HG03066 (cell line): ENCODE data around the gene RNF130.

Source experiments
- ATAC-seq: cut with Tn5 transposase; IDR thresholded peaks from one replicate; pipeline ENCODE4 v1.9.1; 2021; ENCODE audit warnings: low read depth; ENCODE audit not compliant: unreplicated experiment

The RNF130 gene, protein sequence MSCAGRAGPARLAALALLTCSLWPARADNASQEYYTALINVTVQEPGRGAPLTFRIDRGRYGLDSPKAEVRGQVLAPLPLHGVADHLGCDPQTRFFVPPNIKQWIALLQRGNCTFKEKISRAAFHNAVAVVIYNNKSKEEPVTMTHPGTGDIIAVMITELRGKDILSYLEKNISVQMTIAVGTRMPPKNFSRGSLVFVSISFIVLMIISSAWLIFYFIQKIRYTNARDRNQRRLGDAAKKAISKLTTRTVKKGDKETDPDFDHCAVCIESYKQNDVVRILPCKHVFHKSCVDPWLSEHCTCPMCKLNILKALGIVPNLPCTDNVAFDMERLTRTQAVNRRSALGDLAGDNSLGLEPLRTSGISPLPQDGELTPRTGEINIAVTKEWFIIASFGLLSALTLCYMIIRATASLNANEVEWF

DNA sequence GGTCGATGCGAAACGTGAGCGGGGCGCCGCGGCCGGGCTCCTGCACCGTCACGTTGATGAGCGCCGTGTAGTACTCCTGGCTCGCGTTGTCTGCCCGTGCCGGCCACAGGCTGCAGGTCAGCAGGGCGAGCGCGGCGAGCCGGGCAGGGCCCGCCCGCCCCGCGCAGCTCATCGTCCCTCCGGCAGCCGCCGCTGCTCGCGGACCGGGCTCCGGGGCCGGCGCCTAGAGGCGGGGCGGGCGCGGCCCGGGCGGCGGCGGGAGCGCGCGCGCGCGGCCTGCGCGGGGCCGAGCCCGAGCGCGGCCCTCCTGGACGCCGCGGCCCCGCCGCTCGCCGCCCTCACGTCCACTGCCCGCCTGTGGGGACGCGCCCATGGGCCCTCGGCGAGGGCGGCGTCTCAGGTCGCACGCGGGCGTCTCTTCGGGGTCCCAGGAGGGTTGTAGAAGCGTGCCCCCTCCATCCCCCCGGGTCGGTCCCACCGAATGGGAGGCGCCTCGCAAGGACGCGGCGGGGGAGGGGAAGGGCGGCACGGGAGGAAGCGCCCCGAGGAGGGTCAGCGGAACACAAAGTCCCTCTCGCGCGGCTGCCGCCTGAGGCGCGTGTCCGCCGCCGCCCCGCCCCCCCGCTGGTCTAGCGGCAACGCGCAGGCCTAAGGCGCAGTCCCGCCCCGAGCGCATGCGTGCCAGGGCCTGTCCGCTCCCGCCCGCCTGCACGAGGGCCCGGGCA lies at the start of gene RNF130:
Gene RNF130, minus strand, starts transcription at position 229 of the 725 bp plus-strand sequence. Its CDS starts 57 bp downstream, at position 172.
- no peak for ATAC-seq

DNA sequence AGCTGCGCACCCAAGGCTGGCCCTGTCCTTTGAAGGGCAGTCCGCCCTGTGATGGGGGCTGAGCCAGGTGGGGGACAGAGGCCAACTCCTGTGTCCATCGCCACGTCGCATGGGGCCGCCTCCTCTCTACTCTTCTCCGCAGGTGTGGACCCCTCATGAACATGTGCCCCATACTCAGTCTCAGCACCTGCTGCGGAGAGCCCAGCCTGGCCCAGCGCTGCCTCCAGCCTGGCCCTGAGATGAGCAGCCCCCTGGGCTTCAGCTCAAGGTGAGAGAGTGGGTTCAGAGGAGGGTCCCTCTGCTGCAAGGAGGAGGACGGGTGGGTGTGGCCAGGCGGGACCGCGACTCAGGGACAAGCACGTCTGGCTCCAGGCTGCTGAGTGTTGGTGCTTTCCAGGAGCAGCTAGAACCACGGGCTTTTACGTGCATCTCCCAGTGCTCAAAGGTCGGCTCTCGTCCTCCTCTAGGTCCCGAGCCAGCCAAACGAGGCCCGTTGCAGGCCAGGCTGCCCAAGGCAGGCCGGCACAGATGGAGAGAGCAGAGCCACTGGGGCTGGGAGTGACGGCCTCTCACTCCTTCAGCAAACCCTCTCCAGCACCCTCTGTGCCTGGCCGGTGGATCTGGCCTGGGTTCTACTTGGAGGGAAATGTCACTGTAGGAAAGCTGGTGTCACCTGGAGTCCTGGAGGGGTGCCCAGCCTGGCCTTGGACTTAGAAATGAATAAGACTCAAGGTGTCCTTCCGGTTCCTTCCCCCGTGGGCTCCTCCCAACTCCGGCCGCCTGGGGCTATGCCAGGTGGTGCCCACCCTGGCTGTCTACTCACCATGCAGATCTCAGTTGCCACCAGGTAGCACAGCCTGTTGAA lies 48.9 kb upstream of the RNF130 start:
- ATAC-seq: no peak

DNA sequence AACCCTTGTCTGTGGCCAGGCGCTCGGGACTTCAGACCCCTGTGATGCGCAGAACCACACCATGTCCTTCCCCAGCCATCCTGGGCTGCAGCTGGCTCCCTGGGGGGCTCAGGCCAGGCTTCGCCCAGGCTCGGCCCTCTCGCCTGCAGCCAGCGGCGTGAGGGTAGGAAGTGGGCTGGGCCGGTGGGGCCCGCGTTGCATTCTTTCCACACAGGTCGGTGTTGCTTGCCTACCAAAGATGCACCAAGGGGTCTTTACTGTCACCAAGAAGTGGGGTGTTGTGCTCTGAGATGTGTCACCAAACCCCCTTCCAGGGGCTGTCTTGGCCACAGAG lies 48.3 kb upstream of the RNF130 start:
- no peak for ATAC-seq

- no peak for ATAC-seq
These were observed 47.7 kb upstream of the RNF130 start for GRCh38 chr5:180119031-180119902.

DNA sequence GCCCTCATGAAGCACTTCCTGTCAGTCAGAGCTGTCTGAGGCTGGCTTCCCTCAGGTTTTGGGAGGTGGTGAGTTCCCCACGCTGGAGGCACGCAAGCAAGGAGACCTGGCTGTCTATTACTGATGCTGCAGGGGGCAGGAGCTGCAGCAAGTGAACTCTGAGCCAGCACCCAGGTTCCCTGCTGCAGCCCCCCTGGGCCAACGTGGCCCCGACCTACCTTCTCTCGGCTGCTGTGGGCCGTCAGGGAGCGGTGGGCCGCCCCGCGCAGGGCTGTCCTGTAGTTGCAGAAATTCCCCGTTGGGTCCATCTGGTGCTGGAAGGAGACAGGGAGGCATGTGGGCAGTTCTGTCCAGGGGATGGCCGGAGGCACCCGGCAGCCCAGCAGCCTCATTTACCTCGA lies 46.8 kb upstream of the RNF130 start:
- ATAC-seq: no peak

DNA sequence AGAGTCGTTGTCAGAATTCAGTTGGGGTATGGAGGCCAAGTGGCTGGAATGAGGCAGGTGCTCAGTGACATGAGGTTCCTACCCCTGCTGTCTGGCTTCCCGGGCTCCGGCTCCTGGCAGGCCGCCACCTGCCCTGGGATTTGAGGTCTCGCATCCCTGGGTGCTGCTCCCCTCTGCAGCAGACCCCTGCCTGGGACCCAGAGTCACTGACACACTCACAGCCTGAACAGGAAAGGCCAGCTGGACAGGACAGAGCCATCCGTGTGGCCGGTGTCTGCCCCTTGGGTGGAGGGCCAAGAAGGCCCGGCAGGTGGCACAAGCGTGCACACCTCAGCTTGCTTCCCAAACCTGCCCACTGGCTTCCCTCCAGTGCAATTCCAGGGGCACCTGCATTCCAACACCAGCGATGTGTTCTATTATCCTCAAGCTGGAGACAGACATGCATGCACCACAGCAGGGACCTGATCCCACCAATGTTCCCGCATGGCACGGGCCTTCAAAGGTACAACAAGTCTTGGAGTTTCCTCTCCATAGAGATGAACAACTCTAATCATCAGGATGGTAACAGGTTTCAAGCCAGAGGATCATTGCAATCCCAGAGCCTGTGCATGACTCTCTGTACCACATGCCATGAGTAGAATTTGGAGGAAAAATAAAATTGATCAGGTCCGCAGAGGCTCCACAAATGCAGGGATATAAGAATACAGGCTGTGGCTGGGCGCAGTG lies 45.6 kb upstream of the RNF130 start:
- no peak for ATAC-seq

DNA sequence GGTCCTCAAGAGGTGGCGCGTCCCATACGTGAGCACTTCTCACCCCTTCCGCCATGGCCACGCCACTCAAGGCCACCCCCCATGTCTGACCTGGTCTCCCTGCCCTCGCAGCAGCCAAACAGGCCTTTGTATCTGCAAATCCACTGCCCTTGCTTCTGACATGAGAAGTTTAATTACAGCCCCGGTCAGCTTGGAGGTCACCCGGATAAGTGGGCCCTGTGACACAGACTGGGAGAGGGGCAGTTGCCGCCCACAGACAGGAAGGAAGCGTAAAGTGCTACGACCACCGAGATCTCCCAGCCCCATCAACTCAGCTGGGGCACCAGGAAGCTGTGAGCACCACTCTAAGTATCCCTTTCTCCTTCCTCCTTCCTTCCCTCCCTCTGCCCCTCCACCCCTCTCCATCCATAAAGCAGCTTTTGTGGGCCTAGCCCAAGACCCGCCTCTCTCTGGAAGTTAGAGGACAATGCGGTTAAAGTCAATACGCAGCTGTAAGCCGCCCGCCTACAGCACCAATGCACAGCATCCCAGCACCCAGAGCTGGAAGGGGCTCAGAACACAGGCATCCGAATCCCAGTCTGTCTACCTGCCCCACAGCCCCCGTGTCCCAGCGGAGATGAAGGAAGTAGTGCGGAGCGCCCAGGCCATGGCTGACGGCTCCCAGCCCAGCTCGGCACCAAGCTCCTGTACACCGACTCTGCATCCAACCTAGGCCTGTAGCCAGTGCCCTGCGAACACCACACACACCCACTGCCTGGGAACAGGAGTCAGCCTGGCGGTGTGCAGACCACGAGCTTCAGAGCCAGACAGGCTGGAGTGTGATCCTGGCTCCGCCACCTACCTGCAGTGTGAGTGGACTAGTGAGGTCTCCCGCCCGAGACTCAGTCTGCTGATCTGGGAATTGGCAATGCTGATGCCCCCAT lies 44.8 kb upstream of the RNF130 start:
- ATAC-seq: no peak

GRCh38 chr5:180115326-180116076 lies 43.9 kb upstream of the RNF130 start:
- ATAC-seq: no peak

- no peak for ATAC-seq
These were observed 42.9 kb upstream of the RNF130 start for GRCh38 chr5:180114304-180115003.

GRCh38 chr5:180113660-180114303 lies 42.2 kb upstream of the RNF130 start:
- no peak for ATAC-seq

DNA sequence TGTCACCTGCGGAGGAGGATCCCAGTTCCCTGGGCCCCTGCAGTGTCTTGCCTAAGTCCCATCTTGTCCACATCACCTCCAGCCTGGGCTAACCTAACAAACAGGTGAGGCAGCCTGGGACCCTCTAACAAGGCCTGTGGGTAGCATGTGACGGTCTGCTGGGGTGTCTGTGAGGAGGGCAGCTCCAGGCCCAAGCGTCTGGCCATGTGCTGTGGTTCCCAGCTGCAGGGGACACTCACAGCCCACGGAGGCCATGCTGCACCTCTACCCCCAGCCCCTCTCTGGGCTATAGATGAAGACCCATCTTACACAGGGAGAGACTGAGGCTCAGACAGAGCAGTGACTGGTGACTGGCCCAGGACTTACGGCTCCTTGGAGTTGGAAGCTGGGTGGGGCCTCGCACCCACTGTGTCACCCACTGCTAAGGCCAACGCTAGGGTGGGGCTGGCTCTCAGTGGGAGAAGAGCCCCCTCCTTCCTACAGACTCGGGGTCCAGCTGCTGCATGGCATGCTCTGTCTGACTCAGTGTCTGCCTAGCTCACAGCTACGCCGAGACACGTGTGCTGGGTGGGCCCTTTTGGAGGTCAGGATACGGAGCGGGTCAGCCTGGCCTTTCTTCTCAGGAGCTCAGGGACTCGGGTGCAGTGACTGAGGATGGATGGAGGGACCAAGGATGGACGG lies 40.8 kb upstream of the RNF130 start:
- no peak for ATAC-seq

- no peak for ATAC-seq
These were observed 39.9 kb upstream of the RNF130 start for GRCh38 chr5:180111273-180112002.

- ATAC-seq: no peak
These were observed 38.4 kb upstream of the RNF130 start for GRCh38 chr5:180109920-180110319.

GRCh38 chr5:180107005-180107404 lies 35.4 kb upstream of the RNF130 start:
- no peak for ATAC-seq

DNA sequence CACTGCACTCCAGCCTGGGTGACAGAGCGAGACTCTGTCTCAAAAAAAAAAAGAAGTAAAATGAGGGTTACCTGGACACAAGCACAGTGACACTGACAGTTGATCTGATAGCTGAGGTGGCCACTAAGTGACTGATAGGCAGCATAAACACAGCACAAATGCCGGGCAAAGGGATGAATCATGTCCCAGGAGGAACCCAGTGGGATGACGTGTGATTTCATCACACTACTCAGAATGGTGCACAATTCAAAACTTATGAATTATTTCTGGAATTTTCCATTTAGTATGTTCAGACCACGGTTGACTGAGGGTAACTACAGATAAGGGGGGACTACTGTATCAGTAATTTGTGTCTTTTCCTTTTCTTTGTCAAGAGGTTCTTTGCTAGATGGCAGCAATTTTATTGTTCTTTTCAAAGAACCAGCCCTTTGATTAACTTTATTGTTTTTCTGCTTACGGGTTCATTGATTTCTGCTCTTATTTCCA lies 34.3 kb upstream of the RNF130 start:
- no peak for ATAC-seq
